M059J (cell line): Measurements from ENCODE around the gene PTGIR. TPM values are rescaled to one million over a fixed set of nuclear protein-coding genes. Genes with fewer than 3 reads are reported as not detected.
A peak's percentile ranks its signal among the peaks of the same experiment; 100 is the strongest.

Experiments used
- DNase-seq: peaks from one replicate; pipeline ENCODE4 v3.0.0-alpha.2; 2012; ENCODE audit warnings: low read depth
- total RNA-seq: library from RNA; depleted of rRNA; stranded (reverse); fragments of >200 nt; shearing (Covaris generic); gene quantifications from 2 replicates; pipeline ENCODE4 v1.2.3, GENCODE V29; 2014

The PTGIR gene
- total RNA-seq, 1 experiment from 2014 or later: 0.17 TPM

GRCh38 chr19:46601318-46602224 is 23.3 kb downstream of the PTGIR start, which contains the start of gene CALM3:
TSS of gene CALM3 (plus strand) at chr19:46601330. CDS start at chr19:46601435, 105 bp downstream.
- DNase-seq: no peak

- peak; percentile 91 for DNase-seq
Measured at GRCh38 chr19:46600384-46601317, 24.2 kb downstream of the PTGIR start.

GRCh38 chr19:46599716-46600373 is 25.0 kb downstream of the PTGIR start:
- DNase-seq: no peak

GRCh38 chr19:46598372-46598917 is 26.4 kb downstream of the PTGIR start:
- no peak for DNase-seq

- DNase-seq: no peak
Measured at GRCh38 chr19:46596008-46596407, 28.9 kb downstream of the PTGIR start.

- DNase-seq: no peak
Measured at GRCh38 chr19:46591870-46592269, 33.0 kb downstream of the PTGIR start.

GRCh38 chr19:46591254-46591653 is 33.6 kb downstream of the PTGIR start:
- no peak for DNase-seq

- no peak for DNase-seq
Measured at GRCh38 chr19:46587861-46588260, 37.0 kb downstream of the PTGIR start.

- DNase-seq: no peak
Measured at GRCh38 chr19:46586294-46586693, 38.6 kb downstream of the PTGIR start.

GRCh38 chr19:46585539-46585938 is 39.4 kb downstream of the PTGIR start:
- no peak for DNase-seq

GRCh38 chr19:46580247-46580646 is 44.6 kb downstream of the PTGIR start:
- no peak for DNase-seq

GRCh38 chr19:46579361-46579879 is 45.5 kb downstream of the PTGIR start:
- no peak for DNase-seq

GRCh38 chr19:46578450-46578849 is 46.4 kb downstream of the PTGIR start:
- DNase-seq: no peak

- DNase-seq: no peak
Measured at GRCh38 chr19:46574533-46574932, 50.4 kb downstream of the PTGIR start.

GRCh38 chr19:46573679-46574498 is 51.0 kb downstream of the PTGIR start:
- no peak for DNase-seq

- DNase-seq: peak; percentile 40
Measured at GRCh38 chr19:46571495-46571894, 53.4 kb downstream of the PTGIR start.
